Measurements from ENCODE around the gene CFAP53.
"Not testable (repeated sequence)": the region's sequence is repeated elsewhere in the genome, so short reads cannot be mapped to it uniquely, and the experiment has no call there.

Gene CFAP53

DNA sequence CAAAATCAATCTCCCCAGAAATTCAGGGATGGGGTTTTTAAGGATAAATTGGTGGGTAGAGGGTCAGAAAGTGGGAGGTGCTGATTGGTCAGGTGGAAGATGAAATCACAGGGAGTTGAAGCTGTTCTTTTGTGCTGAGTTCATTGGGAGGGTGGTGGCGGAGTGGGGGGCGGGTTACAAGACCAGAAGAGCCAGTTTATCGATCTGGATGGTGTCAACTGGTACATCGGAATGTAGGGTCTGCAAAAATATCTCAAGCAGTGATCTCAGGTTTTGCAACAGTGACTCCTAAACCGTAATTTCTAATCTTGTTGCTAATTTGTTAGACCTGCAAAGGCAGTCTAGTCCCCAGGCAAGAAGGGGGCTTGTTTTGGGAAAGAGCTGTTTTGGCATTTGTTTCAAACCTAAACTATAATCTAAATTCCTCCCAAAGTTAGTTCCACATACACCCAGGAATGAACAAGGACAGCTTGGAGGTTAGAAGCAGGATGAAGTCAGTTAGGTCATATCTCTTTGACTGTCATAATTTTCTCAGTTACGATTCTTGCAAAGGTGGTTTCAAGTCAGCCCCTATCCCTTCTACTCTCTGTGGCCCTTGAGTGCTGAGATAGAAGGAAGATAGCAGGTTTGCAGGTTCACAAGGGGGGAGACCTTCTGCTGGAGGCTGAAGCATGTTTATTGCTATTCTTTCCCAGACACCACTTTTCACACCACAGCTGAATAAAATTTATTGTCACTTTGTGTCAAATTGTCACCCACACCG, 33.5 kb upstream of the CFAP53 start:
- DNase-seq (ENCODE audit: low spot score) = no peak
- TF ChIP-seq, protein P1, sequence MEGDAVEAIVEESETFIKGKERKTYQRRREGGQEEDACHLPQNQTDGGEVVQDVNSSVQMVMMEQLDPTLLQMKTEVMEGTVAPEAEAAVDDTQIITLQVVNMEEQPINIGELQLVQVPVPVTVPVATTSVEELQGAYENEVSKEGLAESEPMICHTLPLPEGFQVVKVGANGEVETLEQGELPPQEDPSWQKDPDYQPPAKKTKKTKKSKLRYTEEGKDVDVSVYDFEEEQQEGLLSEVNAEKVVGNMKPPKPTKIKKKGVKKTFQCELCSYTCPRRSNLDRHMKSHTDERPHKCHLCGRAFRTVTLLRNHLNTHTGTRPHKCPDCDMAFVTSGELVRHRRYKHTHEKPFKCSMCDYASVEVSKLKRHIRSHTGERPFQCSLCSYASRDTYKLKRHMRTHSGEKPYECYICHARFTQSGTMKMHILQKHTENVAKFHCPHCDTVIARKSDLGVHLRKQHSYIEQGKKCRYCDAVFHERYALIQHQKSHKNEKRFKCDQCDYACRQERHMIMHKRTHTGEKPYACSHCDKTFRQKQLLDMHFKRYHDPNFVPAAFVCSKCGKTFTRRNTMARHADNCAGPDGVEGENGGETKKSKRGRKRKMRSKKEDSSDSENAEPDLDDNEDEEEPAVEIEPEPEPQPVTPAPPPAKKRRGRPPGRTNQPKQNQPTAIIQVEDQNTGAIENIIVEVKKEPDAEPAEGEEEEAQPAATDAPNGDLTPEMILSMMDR (IDR thresholded peaks at IDR 0.05; ENCODE audit: borderline replicate concordance, control extremely low read depth, extremely low read depth, insufficient read depth, missing control alignments) = no peak
- in situ Hi-C loops (cut with MboI; ENCODE audit: low sequenced_read_pairs, unreplicated experiment) = no loop called here

DNA sequence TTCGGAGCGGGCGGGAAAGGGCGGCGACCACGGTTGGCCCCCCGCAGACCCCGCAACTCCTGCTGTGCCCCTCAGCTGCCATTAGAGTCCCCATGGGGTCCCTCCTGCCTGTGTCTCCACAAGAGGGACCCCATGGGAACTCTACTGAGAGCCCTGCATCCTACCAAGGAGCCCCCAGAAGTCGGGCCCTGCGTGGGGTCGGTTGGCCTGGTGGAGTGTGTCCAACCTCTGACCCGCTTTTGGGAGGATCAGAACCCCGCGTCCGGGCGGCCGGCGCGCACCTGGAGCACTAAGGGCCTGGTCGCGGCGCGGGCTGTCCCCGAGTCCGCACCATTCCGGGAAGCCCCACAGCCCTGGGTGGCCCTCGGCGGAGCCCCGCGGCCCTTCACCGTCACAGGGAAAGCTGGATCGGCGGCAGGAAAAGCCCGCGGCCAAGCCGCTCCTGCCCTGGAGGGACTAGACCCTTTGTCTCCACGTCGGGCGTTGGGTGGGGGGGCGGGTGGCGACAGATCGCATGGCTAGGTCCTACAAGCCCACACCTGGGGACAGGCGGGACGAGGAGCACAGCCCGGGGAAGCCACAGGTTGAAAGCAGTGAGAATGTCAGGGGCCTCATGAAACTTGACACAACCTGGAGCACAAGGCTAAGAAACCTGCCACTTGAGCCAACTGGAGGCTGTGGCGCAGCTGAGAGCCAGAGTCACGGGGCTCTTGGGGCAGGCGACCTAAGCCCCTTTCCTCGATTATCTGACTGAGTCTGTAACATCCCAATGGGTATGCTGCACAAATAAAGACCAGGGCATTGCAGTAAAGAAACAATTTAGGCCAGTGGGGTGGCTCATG, 32.4 kb upstream of the CFAP53 start:
- in situ Hi-C loops (cut with MboI; ENCODE audit: low sequenced_read_pairs, unreplicated experiment) = no loop called here
- TF ChIP-seq, protein P1 (IDR thresholded peaks at IDR 0.05; ENCODE audit: borderline replicate concordance, control extremely low read depth, extremely low read depth, insufficient read depth, missing control alignments) = no peak
- no peak for DNase-seq (ENCODE audit: low spot score)

DNA sequence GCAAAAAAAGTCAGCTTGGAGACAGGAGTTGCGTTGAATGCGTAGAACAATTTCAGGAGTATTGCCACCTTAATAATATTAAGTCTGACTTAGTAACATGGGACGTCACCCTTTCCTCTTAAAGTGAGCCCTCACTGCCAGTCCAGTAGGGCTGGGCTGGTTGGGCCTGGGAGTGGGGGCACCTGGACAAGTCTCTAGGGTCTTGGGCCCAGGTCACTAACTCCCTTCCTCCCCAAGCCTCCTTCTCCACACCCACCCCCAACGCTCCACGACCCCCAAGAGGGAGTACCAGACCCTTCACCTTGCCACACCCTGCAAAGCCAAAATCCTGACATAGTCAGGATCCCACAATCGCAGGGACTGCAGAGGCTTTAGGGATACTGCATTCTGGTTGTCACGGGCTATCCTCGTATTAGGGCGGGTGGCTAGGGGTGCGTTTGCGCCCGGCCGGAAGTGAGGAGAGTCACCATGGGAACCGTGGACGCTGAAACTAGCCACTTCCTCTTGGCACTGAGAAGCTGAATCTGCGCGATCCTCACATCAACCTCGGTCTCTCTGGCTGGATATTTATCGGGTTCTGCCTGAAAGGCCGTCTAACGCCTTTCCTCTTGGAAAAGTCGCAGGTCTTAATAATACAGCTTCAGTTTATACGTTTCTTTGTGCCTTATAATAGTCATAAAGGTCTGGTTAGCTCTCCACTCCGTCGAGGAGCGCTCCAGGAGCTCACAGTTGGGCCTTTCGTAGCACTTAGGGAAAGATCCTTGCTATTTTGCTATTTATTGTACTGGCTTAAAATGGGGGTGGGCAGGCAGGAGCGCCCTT, 31.5 kb upstream of the CFAP53 start:
- in situ Hi-C loops (cut with MboI; ENCODE audit: low sequenced_read_pairs, unreplicated experiment) = no loop called here
- TF ChIP-seq, protein P1 (IDR thresholded peaks at IDR 0.05; ENCODE audit: borderline replicate concordance, control extremely low read depth, extremely low read depth, insufficient read depth, missing control alignments) = no peak
- peak; percentile 89 for DNase-seq (ENCODE audit: low spot score)

DNA sequence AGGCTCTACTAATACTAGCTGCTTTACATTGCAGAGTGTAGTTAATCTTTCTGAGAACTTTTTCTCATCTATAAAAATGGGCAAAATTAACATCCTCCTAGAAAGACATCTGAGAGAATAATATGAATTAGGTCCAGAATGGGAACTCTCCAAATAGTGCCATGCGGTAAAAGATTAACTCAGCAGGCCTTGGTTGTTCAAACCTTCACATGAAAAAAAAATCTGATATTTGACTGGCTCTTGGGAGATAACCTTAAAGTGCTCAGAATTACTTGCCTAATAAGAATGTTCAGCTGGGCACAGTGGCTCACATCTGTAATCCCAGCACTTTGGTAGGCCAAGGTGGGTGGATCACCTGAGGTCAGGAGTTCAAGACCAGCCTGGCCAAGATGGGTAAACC, 26.7 kb upstream of the CFAP53 start:
- DNase-seq (ENCODE audit: low spot score) = no peak
- TF ChIP-seq, protein P1 (IDR thresholded peaks at IDR 0.05; ENCODE audit: borderline replicate concordance, control extremely low read depth, extremely low read depth, insufficient read depth, missing control alignments) = no peak
- in situ Hi-C loops (cut with MboI; ENCODE audit: low sequenced_read_pairs, unreplicated experiment) = no loop called here

DNA sequence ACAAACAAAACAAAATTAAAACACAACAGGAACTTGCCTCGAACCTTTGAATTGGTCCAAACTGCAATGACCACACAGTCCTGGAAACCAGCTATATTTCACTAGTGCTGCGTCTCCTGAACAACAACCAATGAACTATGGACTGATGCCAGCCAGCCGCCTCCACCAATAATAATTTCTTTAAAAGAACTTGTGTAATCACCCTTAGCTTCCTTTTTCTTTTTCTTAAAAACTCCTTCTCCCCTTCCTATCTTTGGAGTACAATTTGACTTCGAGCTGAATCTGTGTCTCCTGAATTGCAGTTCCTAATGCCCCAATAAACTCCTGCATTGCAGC, 22.8 kb upstream of the CFAP53 start:
- DNase-seq (ENCODE audit: low spot score) = no peak
- in situ Hi-C loops (cut with MboI; ENCODE audit: low sequenced_read_pairs, unreplicated experiment) = loop anchor here (10.0 kb wide), 1 partner anchor 66 kb away; no protein-coding TSS in a partner anchor
- TF ChIP-seq, protein P1 (IDR thresholded peaks at IDR 0.05; ENCODE audit: borderline replicate concordance, control extremely low read depth, extremely low read depth, insufficient read depth, missing control alignments) = no peak

GRCh38 chr18:50288348-50289107, 22.2 kb upstream of the CFAP53 start:
- in situ Hi-C loops (cut with MboI; ENCODE audit: low sequenced_read_pairs, unreplicated experiment) = loop anchor here (10.0 kb wide), 1 partner anchor 66 kb away; no protein-coding TSS in a partner anchor
- DNase-seq (ENCODE audit: low spot score) = not testable (repeated sequence)

All from GM13976 (cell line).